Keratinocyte (primary cell): ENCODE results near the gene APLP2. TPM values are rescaled to one million over a fixed set of nuclear protein-coding genes. Genes with fewer than 3 reads are reported as not detected.

Experiments
- DNase-seq: peaks from one replicate; pipeline ENCODE4 v3.0.0-alpha.2; 2011; ENCODE audit warnings: low read depth, missing footprints, low spot score
- FAIRE-seq: peaks from 2 replicates; lab custom pipeline; 2011; peaks lifted over from hg19 to GRCh38; lab: Jason Lieb, UNC
- H2AFZ ChIP-seq: 2 replicates; pipeline ENCODE4 v1.6.0; 2012; ENCODE audit warnings: low read length, control low read depth, inconsistent platforms; ENCODE audit not compliant: control insufficient read depth
- H3K27ac ChIP-seq: 2 replicates; pipeline ENCODE4 v1.5.1; 2011; ENCODE audit warnings: low read length; ENCODE audit not compliant: control insufficient read depth, insufficient read depth
- H3K27me3 ChIP-seq: 3 replicates; pipeline ENCODE4 v1.6.0; 2011; ENCODE audit warnings: low read length; ENCODE audit not compliant: control insufficient read depth, insufficient read depth; ENCODE audit errors: extremely low read depth
- H3K36me3 ChIP-seq, 2 experiments: 2 replicates in 1 of 2; 3 replicates in 1 of 2; pipeline ENCODE4 v1.5.1; 2011; ENCODE audit warnings: low read length in 2 of 2, mild to moderate bottlenecking in 1 of 2; ENCODE audit not compliant: control insufficient read depth in 2 of 2, insufficient read depth in 2 of 2; ENCODE audit errors: extremely low read depth in 1 of 2
- H3K4me1 ChIP-seq: 3 replicates; pipeline ENCODE4 v1.5.1; 2011; ENCODE audit warnings: low read length; ENCODE audit not compliant: control insufficient read depth, insufficient read depth; ENCODE audit errors: extremely low read depth
- H3K4me2 ChIP-seq: 3 replicates; pipeline ENCODE4 v1.6.0; 2011; ENCODE audit warnings: low read depth, low read length; ENCODE audit not compliant: control insufficient read depth, insufficient read depth; ENCODE audit errors: extremely low read depth
- H3K4me3 ChIP-seq, 3 experiments: fragments of 200-600 bp in 1 of 3; sonication (generic) in 1 of 3; 2 replicates in 2 of 3; 3 replicates in 1 of 3; pipeline ENCODE4 v1.5.1; 2011 to 2016; ENCODE audit warnings: low read length in 3 of 3, mild to moderate bottlenecking in 3 of 3, control low read depth in 2 of 3, inconsistent platforms in 1 of 3, low read depth in 1 of 3, mixed read lengths in 1 of 3, mixed run types in 1 of 3, moderate library complexity in 1 of 3; ENCODE audit not compliant: control insufficient read depth in 2 of 3, insufficient read depth in 2 of 3; ENCODE audit errors: extremely low read depth in 1 of 3
- H3K79me2 ChIP-seq: 2 replicates; pipeline ENCODE4 v1.6.0; 2012; ENCODE audit warnings: low read length; ENCODE audit not compliant: control insufficient read depth, insufficient read depth
- H3K9ac ChIP-seq: 3 replicates; pipeline ENCODE4 v1.6.0; 2011; ENCODE audit warnings: low read length; ENCODE audit not compliant: control insufficient read depth, insufficient read depth; ENCODE audit errors: extremely low read depth
- H3K9me1 ChIP-seq: 3 replicates; pipeline ENCODE4 v1.6.0; 2011; ENCODE audit warnings: low read length; ENCODE audit not compliant: control insufficient read depth, insufficient read depth; ENCODE audit errors: extremely low read depth
- H3K9me3 ChIP-seq: 2 replicates; pipeline ENCODE4 v1.5.1; 2012; ENCODE audit warnings: low read depth, low read length; ENCODE audit not compliant: control insufficient read depth
- H4K20me1 ChIP-seq: 3 replicates; pipeline ENCODE4 v1.6.0; 2011; ENCODE audit warnings: low read length; ENCODE audit not compliant: control insufficient read depth, insufficient read depth; ENCODE audit errors: extremely low read depth
- EZH2 ChIP-seq: IDR thresholded peaks from one replicate; pipeline ENCODE4 v1.6.1; 2012; ENCODE audit warnings: inconsistent platforms, mild to moderate bottlenecking, low read length, moderate library complexity
- dilution Hi-C: fragments of 300-500 bp; cut with MboI; formaldehyde crosslinking; loops from one replicate; pipeline ENCODE4 v1.7.0; 2020; ENCODE audit warnings: low sequenced_read_pairs; ENCODE audit not compliant: extremely low pct_ligation_motif_present
- polyA plus RNA-seq, 5 experiments: library from polyadenylated mRNA; depleted of rRNA in 3 of 5; stranded (reverse) in 3 of 5; stranded (forward) in 1 of 5; unstranded in 1 of 5; fragments of >200 nt; gene quantifications; 1 replicate in 1 of 5; 2 replicates in 3 of 5; 3 replicates in 1 of 5; pipeline versions ENCODE4 v1.2.1 to v1.2.3, GENCODE V29; 2011 to 2012; ENCODE audit warnings: missing spikeins in 2 of 5, low read depth in 1 of 5, low replicate concordance in 1 of 5
- TF ChIP-seq, protein P1 (sequence below), 3 experiments: IDR thresholded peaks in 1 of 3; conservative IDR thresholded peaks in 1 of 3; optimal IDR thresholded peaks in 1 of 3; 2 replicates in 2 of 3; 3 replicates in 1 of 3; pipeline versions ENCODE3 to v1.5.1; 2011; ENCODE audit warnings: low read length in 3 of 3, mild to moderate bottlenecking in 3 of 3, moderate library complexity in 2 of 3, control low read depth in 1 of 3, inconsistent platforms in 1 of 3; ENCODE audit not compliant: insufficient read depth in 2 of 3; ENCODE audit errors: extremely low read depth in 1 of 3

Gene APLP2
- polyA plus RNA-seq, 1 donor (not counting 4 experiments of a cell fraction or from before 2014, with no cell fraction given): 531 TPM

GRCh38 chr11:130031056-130031455 is 38.6 kb upstream of the APLP2 start:
- no peaks in the 10 kb centered on the region for H4K20me1 ChIP-seq
- FAIRE-seq: no peak
- H3K79me2 ChIP-seq: no peaks in the 10 kb centered on the region
- no peaks in the 10 kb centered on the region for H3K27me3 ChIP-seq
- no peak overlapping the region for H3K4me3 ChIP-seq
- H3K27ac ChIP-seq: no peak overlapping the region
- no peak for DNase-seq
- H2AFZ ChIP-seq: no peak overlapping the region
- peaks cover 8% of the 10 kb centered on the region for H3K4me1 ChIP-seq
- no peak overlapping the region for H3K4me2 ChIP-seq
- TF ChIP-seq EZH2: no peak
- TF ChIP-seq, protein P1, sequence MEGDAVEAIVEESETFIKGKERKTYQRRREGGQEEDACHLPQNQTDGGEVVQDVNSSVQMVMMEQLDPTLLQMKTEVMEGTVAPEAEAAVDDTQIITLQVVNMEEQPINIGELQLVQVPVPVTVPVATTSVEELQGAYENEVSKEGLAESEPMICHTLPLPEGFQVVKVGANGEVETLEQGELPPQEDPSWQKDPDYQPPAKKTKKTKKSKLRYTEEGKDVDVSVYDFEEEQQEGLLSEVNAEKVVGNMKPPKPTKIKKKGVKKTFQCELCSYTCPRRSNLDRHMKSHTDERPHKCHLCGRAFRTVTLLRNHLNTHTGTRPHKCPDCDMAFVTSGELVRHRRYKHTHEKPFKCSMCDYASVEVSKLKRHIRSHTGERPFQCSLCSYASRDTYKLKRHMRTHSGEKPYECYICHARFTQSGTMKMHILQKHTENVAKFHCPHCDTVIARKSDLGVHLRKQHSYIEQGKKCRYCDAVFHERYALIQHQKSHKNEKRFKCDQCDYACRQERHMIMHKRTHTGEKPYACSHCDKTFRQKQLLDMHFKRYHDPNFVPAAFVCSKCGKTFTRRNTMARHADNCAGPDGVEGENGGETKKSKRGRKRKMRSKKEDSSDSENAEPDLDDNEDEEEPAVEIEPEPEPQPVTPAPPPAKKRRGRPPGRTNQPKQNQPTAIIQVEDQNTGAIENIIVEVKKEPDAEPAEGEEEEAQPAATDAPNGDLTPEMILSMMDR (optimal IDR thresholded peaks at IDR 0.05 in 1 of 3, IDR thresholded peaks at IDR 0.05 in 1 of 3, conservative IDR thresholded peaks at IDR 0.05 in 1 of 3; ENCODE audit: extremely low read depth in 1 of 3, insufficient read depth in 2 of 3, low read length in 3 of 3): no peak
- dilution Hi-C loops: no loop called here
- H3K9me1 ChIP-seq: no peaks in the 10 kb centered on the region
- H3K36me3 ChIP-seq: no peaks in the 10 kb centered on the region
- no peaks in the 10 kb centered on the region for H3K9me3 ChIP-seq
- no peak overlapping the region for H3K9ac ChIP-seq

- no peaks in the 10 kb centered on the region for H3K36me3 ChIP-seq
- H3K9ac ChIP-seq: no peak overlapping the region
- no peak overlapping the region for H3K4me3 ChIP-seq
- H3K4me1 ChIP-seq: peaks cover 14% of the 10 kb centered on the region
- dilution Hi-C loops: no loop called here
- no peak for FAIRE-seq
- no peaks in the 10 kb centered on the region for H3K27me3 ChIP-seq
- H3K9me3 ChIP-seq: no peaks in the 10 kb centered on the region
- H3K27ac ChIP-seq: no peak overlapping the region
- no peak for DNase-seq
- no peak overlapping the region for H3K4me2 ChIP-seq
- H3K9me1 ChIP-seq: no peaks in the 10 kb centered on the region
- TF ChIP-seq, protein P1 (optimal IDR thresholded peaks at IDR 0.05 in 1 of 3, IDR thresholded peaks at IDR 0.05 in 1 of 3, conservative IDR thresholded peaks at IDR 0.05 in 1 of 3; ENCODE audit: extremely low read depth in 1 of 3, insufficient read depth in 2 of 3, low read length in 3 of 3): no peak
- TF ChIP-seq EZH2: no peak
- no peaks in the 10 kb centered on the region for H3K79me2 ChIP-seq
- H2AFZ ChIP-seq: no peak overlapping the region
- H4K20me1 ChIP-seq: no peaks in the 10 kb centered on the region
These were observed 37.7 kb upstream of the APLP2 start for GRCh38 chr11:130031945-130032344.
